IPS-NIHi7 (cell line): Measurements from ENCODE around the gene ERC1.

Source experiments
- DNase-seq: peaks from one replicate; pipeline ENCODE4 v3.0.0; 2012; ENCODE audit warnings: mixed read lengths; ENCODE audit errors: extremely low spot score

ERC1 gene

GRCh38 chr12:1504895-1505311, 513.9 kb downstream of the ERC1 start:
- DNase-seq, result no peak

GRCh38 chr12:1505576-1505975, 514.6 kb downstream of the ERC1 start:
- DNase-seq, result no peak

GRCh38 chr12:1507308-1507707, 516.3 kb downstream of the ERC1 start:
- DNase-seq, result peak; percentile 3

- DNase-seq, result peak; percentile 5
These were observed 518.5 kb downstream of the ERC1 start for GRCh38 chr12:1509413-1510052.

- DNase-seq, result no peak
These were observed 519.2 kb downstream of the ERC1 start for GRCh38 chr12:1510056-1510812.

GRCh38 chr12:1515010-1515409, 524.0 kb downstream of the ERC1 start:
- DNase-seq, result no peak

- no peak for DNase-seq
These were observed 524.4 kb downstream of the ERC1 start for GRCh38 chr12:1515428-1515827.

- peak; percentile 69 for DNase-seq
These were observed 526.0 kb downstream of the ERC1 start for GRCh38 chr12:1517007-1517406.

GRCh38 chr12:1517734-1518525, 526.9 kb downstream of the ERC1 start:
- DNase-seq, result no peak

- no peak for DNase-seq
These were observed 527.8 kb downstream of the ERC1 start for GRCh38 chr12:1518591-1519516.

- no peak for DNase-seq
These were observed 528.6 kb downstream of the ERC1 start for GRCh38 chr12:1519642-1520041.

- no peak for DNase-seq
These were observed 532.0 kb downstream of the ERC1 start for GRCh38 chr12:1523046-1523445.

GRCh38 chr12:1523558-1524050, 532.6 kb downstream of the ERC1 start:
- DNase-seq, result peak; percentile 72

- DNase-seq, result no peak
These were observed 534.8 kb downstream of the ERC1 start for GRCh38 chr12:1525858-1526257.

GRCh38 chr12:1527789-1528188, 536.8 kb downstream of the ERC1 start:
- peak; percentile 4 for DNase-seq

- DNase-seq, result no peak
These were observed 537.8 kb downstream of the ERC1 start for GRCh38 chr12:1528791-1529190.

GRCh38 chr12:1529228-1529861, 538.3 kb downstream of the ERC1 start:
- DNase-seq, result peak; percentile 11

- DNase-seq, result peak; percentile 51
These were observed 539.0 kb downstream of the ERC1 start for GRCh38 chr12:1529862-1530591.

GRCh38 chr12:1530592-1531152, 539.6 kb downstream of the ERC1 start:
- DNase-seq, result peak; percentile 38

- DNase-seq, result peak; percentile 48
These were observed 540.2 kb downstream of the ERC1 start for GRCh38 chr12:1531153-1531653.
